ENCODE measurements around the gene ZGPAT. TPM values are rescaled to one million over a fixed set of nuclear protein-coding genes. Genes with fewer than 3 reads are reported as not detected.

The ZGPAT gene
- total and polyA plus RNA-seq, 2 of the 13 experiments (the other 11 are each of a cell fraction or from before 2014, with no cell fraction given) = 23.0 to 41.9 TPM

DNA sequence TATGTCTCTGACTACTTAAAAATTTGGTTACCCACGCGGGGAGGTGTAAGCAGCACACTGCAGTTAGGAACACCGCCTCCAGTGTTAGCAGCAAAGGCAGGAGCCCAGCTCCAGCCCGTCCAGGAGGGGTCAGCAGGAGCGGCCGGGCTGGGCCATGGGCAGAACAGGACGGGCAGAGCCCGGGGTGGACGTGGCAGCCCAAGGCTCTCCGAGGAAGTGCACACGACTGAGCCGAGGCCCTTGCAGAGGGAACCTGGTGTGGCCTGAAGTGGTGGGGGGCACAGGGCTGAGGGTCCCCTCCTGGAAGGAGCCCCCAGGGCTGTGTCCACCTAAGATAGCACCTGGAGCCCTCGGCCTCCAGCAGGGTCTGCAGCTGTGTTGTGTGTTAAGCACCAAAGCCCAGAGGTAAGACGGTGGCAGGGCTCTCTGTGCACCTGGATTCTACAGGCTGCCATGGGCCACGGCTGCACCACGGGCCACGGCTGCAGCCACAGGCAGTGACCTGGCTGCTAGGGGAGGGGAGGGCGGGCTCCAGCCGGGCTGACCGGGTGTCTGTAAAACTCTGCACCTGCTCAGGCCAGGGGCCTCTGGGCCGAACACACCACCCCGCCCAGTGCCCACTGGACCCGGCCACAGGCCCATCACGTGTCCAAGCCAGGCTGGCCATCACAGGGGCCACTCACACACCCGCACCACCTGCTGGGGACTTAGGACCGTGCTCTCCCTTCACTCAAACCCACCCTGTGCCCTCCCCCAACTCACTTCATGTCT, 38.3 kb downstream of the ZGPAT start (continued):
- no peak for TF ChIP-seq TP53 (CRISPR knock-in tag; conservative IDR thresholded peaks at IDR 0.05)
- TF ChIP-seq, protein P1, sequence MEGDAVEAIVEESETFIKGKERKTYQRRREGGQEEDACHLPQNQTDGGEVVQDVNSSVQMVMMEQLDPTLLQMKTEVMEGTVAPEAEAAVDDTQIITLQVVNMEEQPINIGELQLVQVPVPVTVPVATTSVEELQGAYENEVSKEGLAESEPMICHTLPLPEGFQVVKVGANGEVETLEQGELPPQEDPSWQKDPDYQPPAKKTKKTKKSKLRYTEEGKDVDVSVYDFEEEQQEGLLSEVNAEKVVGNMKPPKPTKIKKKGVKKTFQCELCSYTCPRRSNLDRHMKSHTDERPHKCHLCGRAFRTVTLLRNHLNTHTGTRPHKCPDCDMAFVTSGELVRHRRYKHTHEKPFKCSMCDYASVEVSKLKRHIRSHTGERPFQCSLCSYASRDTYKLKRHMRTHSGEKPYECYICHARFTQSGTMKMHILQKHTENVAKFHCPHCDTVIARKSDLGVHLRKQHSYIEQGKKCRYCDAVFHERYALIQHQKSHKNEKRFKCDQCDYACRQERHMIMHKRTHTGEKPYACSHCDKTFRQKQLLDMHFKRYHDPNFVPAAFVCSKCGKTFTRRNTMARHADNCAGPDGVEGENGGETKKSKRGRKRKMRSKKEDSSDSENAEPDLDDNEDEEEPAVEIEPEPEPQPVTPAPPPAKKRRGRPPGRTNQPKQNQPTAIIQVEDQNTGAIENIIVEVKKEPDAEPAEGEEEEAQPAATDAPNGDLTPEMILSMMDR (CRISPR knock-in tag; IDR thresholded peaks at IDR 0.05) = peak; percentile 46
- no peak for TF ChIP-seq MBNL3 (CRISPR knock-in tag; conservative IDR thresholded peaks at IDR 0.05)
- no peak for TF ChIP-seq CBX2 (IDR thresholded peaks at IDR 0.05; ENCODE audit: low read depth, low read length)
- TF ChIP-seq CBX2 (CRISPR knock-in tag; IDR thresholded peaks at IDR 0.05; ENCODE audit: low read depth) = no peak
- no peak for TF ChIP-seq ZNF253 (CRISPR knock-in tag; IDR thresholded peaks at IDR 0.05; ENCODE audit: borderline replicate concordance)
- no peak for TF ChIP-seq ZNF558 (CRISPR knock-in tag; IDR thresholded peaks at IDR 0.05; ENCODE audit: borderline replicate concordance)
- no peak for TF ChIP-seq SKI (IDR thresholded peaks at IDR 0.05; ENCODE audit: partially characterized antibody)
- TF ChIP-seq ZNF543 (CRISPR knock-in tag; IDR thresholded peaks at IDR 0.05) = no peak
- TF ChIP-seq, protein P2, sequence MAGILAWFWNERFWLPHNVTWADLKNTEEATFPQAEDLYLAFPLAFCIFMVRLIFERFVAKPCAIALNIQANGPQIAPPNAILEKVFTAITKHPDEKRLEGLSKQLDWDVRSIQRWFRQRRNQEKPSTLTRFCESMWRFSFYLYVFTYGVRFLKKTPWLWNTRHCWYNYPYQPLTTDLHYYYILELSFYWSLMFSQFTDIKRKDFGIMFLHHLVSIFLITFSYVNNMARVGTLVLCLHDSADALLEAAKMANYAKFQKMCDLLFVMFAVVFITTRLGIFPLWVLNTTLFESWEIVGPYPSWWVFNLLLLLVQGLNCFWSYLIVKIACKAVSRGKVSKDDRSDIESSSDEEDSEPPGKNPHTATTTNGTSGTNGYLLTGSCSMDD (CRISPR knock-in tag; IDR thresholded peaks at IDR 0.05) = no peak
- TF ChIP-seq, protein P3, sequence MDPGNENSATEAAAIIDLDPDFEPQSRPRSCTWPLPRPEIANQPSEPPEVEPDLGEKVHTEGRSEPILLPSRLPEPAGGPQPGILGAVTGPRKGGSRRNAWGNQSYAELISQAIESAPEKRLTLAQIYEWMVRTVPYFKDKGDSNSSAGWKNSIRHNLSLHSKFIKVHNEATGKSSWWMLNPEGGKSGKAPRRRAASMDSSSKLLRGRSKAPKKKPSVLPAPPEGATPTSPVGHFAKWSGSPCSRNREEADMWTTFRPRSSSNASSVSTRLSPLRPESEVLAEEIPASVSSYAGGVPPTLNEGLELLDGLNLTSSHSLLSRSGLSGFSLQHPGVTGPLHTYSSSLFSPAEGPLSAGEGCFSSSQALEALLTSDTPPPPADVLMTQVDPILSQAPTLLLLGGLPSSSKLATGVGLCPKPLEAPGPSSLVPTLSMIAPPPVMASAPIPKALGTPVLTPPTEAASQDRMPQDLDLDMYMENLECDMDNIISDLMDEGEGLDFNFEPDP (CRISPR knock-in tag; conservative IDR thresholded peaks at IDR 0.05) = no peak
- TF ChIP-seq TARDBP (CRISPR knock-in tag; IDR thresholded peaks at IDR 0.05) = no peak
- peak; percentile 17 for TF ChIP-seq NRL (CRISPR knock-in tag; IDR thresholded peaks at IDR 0.05; ENCODE audit: borderline replicate concordance)
- no peak for TF ChIP-seq ESRRA (CRISPR knock-in tag; IDR thresholded peaks at IDR 0.05; ENCODE audit: low read depth)
- TF ChIP-seq RFXAP (CRISPR knock-in tag; IDR thresholded peaks at IDR 0.05; ENCODE audit: borderline replicate concordance) = no peak
- TF ChIP-seq EHMT2 (IDR thresholded peaks at IDR 0.05; ENCODE audit: borderline replicate concordance, low read depth, low read length) = no peak
- TF ChIP-seq ZNF430 (CRISPR knock-in tag; IDR thresholded peaks at IDR 0.05) = no peak
- TF ChIP-seq PAX8 (CRISPR knock-in tag; IDR thresholded peaks at IDR 0.05; ENCODE audit: borderline replicate concordance) = no peak
- TF ChIP-seq GFI1 (CRISPR knock-in tag; IDR thresholded peaks at IDR 0.05; ENCODE audit: borderline replicate concordance) = no peak
- TF ChIP-seq ZNF260 (CRISPR knock-in tag; IDR thresholded peaks at IDR 0.05; ENCODE audit: borderline replicate concordance, low read depth) = no peak
- TF ChIP-seq ZNF224 (CRISPR knock-in tag; IDR thresholded peaks at IDR 0.05) = 0 out of 2 replicates have a peak, but pooled peaks have one; percentile 56
- no peak for TF ChIP-seq KAT8 (CRISPR knock-in tag; IDR thresholded peaks at IDR 0.05)
- TF ChIP-seq ZNF33B (CRISPR knock-in tag; IDR thresholded peaks at IDR 0.05) = no peak
- TF ChIP-seq, protein P4, sequence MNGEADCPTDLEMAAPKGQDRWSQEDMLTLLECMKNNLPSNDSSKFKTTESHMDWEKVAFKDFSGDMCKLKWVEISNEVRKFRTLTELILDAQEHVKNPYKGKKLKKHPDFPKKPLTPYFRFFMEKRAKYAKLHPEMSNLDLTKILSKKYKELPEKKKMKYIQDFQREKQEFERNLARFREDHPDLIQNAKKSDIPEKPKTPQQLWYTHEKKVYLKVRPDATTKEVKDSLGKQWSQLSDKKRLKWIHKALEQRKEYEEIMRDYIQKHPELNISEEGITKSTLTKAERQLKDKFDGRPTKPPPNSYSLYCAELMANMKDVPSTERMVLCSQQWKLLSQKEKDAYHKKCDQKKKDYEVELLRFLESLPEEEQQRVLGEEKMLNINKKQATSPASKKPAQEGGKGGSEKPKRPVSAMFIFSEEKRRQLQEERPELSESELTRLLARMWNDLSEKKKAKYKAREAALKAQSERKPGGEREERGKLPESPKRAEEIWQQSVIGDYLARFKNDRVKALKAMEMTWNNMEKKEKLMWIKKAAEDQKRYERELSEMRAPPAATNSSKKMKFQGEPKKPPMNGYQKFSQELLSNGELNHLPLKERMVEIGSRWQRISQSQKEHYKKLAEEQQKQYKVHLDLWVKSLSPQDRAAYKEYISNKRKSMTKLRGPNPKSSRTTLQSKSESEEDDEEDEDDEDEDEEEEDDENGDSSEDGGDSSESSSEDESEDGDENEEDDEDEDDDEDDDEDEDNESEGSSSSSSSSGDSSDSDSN (CRISPR knock-in tag; IDR thresholded peaks at IDR 0.05) = peak; percentile 40; the same call in 1 of the 2 replicates
- peak; percentile 92 for TF ChIP-seq SSRP1 (CRISPR knock-in tag; IDR thresholded peaks at IDR 0.05)
